Astrocyte (in vitro differentiated cells and primary cell): Measurements from ENCODE around the gene EVI5L. TPM values are rescaled to one million over a fixed set of nuclear protein-coding genes. Genes with fewer than 3 reads are reported as not detected.

Source experiments
- DNase-seq: peaks from one replicate; pipeline ENCODE4 v3.0.0-alpha.2; 2010; ENCODE audit warnings: low read depth
- FAIRE-seq: peaks from 2 replicates; lab custom pipeline; 2011; peaks lifted over from hg19 to GRCh38; lab: Jason Lieb, UNC
- H2AFZ ChIP-seq: 2 replicates; pipeline ENCODE4 v1.6.0; 2012; ENCODE audit warnings: low read depth, low read length, inconsistent platforms
- H3K27ac ChIP-seq: 2 replicates; pipeline ENCODE4 v1.5.1; 2011; ENCODE audit warnings: low read depth, low read length, inconsistent platforms
- H3K27me3 ChIP-seq: 2 replicates; pipeline ENCODE4 v1.6.0; 2011; ENCODE audit warnings: low read length, inconsistent platforms; ENCODE audit not compliant: insufficient read depth
- H3K36me3 ChIP-seq: 2 replicates; pipeline ENCODE4 v1.5.1; 2011; ENCODE audit warnings: low read length, inconsistent platforms; ENCODE audit not compliant: insufficient read depth
- H3K4me1 ChIP-seq: 2 replicates; pipeline ENCODE4 v1.5.1; 2011; ENCODE audit warnings: low read length, inconsistent platforms; ENCODE audit not compliant: insufficient read depth
- H3K4me2 ChIP-seq: 2 replicates; pipeline ENCODE4 v1.6.0; 2012; ENCODE audit warnings: low read length, inconsistent platforms
- H3K4me3 ChIP-seq: 2 replicates; pipeline ENCODE4 v1.5.1; 2011; ENCODE audit warnings: low read depth, mild to moderate bottlenecking, low read length, inconsistent platforms; ENCODE audit not compliant: insufficient read depth
- H3K79me2 ChIP-seq: 2 replicates; pipeline ENCODE4 v1.6.0; 2012; ENCODE audit warnings: mild to moderate bottlenecking, low read length, inconsistent platforms; ENCODE audit not compliant: insufficient read depth
- H3K9ac ChIP-seq: 2 replicates; pipeline ENCODE4 v1.6.0; 2012; ENCODE audit warnings: mild to moderate bottlenecking, low read length, inconsistent platforms
- H3K9me3 ChIP-seq: 2 replicates; pipeline ENCODE4 v1.5.1; 2012; ENCODE audit warnings: low read depth, mild to moderate bottlenecking, low read length, inconsistent platforms; ENCODE audit not compliant: insufficient read depth
- H4K20me1 ChIP-seq: 2 replicates; pipeline ENCODE4 v1.6.0; 2012; ENCODE audit warnings: low read length, inconsistent platforms; ENCODE audit not compliant: insufficient read depth
- H3K27ac Mint-ChIP-seq: one replicate; pipeline ENCODE4 v1.8.0; 2021; ENCODE audit warnings: mild to moderate bottlenecking, mixed read lengths; ENCODE audit not compliant: unreplicated experiment
- H3K27me3 Mint-ChIP-seq: one replicate; pipeline ENCODE4 v1.8.0; 2021; ENCODE audit warnings: low read depth, mixed read lengths; ENCODE audit not compliant: unreplicated experiment
- H3K36me3 Mint-ChIP-seq: one replicate; pipeline ENCODE4 v1.8.0; 2021; ENCODE audit warnings: low read depth, mixed read lengths; ENCODE audit not compliant: unreplicated experiment
- H3K4me1 Mint-ChIP-seq: one replicate; pipeline ENCODE4 v1.8.0; 2021; ENCODE audit warnings: low read depth, mixed read lengths; ENCODE audit not compliant: unreplicated experiment
- H3K4me3 Mint-ChIP-seq: one replicate; pipeline ENCODE4 v1.8.0; 2021; ENCODE audit warnings: mild to moderate bottlenecking, moderate library complexity, mixed read lengths; ENCODE audit not compliant: unreplicated experiment
- H3K9me3 Mint-ChIP-seq: one replicate; pipeline ENCODE4 v1.8.0; 2021; ENCODE audit warnings: mild to moderate bottlenecking, mixed read lengths; ENCODE audit not compliant: unreplicated experiment
- EZH2 ChIP-seq: IDR thresholded peaks from 2 replicates; pipeline ENCODE4 v1.6.1; 2012; ENCODE audit warnings: mild to moderate bottlenecking, low read length, inconsistent platforms; ENCODE audit not compliant: insufficient read depth
- total RNA-seq: library from RNA; stranded (reverse); gene quantifications from 2 replicates; pipeline ENCODE4 v1.2.1, GENCODE V29; 2021
- TF ChIP-seq, protein P1 (sequence below): IDR thresholded peaks from 2 replicates; pipeline ENCODE4 v1.5.1; 2011; ENCODE audit warnings: low read depth, mild to moderate bottlenecking, inconsistent platforms, low read length, moderate library complexity; ENCODE audit not compliant: insufficient read depth

The EVI5L gene
- total RNA-seq, 1 donor from 2014 or later: 22.1 TPM

DNA sequence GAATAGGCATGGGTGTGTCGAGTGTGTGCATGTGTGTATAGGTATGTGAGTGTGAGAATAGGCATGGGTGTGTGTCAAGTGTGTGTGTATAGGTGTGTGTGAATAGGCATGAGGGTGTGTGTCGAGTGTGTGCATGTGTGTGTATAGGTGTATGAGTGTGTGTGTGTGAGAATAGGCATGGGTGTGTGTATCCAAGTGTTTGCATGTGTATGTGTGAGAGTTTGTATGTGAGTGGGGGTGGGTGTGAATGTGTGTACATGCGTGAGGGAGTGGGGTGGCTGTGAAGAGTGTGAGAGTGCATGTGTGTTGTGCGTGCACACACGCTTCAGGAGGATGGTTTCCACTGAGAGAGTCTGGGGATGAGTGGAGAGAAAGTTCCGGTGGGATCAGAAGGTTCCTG lies 13.5 kb downstream of the EVI5L start:
- DNase-seq (no peak), FAIRE-seq (no peak)
- no peak overlapping the region for H3K4me3 Mint-ChIP-seq
- peaks cover 4% of the 10 kb centered on the region for H3K36me3 Mint-ChIP-seq
- H3K27me3 Mint-ChIP-seq: no peaks in the 10 kb centered on the region
- no peak overlapping the region for H3K9ac ChIP-seq
- TF ChIP-seq EZH2: no peak
- TF ChIP-seq, protein P1, sequence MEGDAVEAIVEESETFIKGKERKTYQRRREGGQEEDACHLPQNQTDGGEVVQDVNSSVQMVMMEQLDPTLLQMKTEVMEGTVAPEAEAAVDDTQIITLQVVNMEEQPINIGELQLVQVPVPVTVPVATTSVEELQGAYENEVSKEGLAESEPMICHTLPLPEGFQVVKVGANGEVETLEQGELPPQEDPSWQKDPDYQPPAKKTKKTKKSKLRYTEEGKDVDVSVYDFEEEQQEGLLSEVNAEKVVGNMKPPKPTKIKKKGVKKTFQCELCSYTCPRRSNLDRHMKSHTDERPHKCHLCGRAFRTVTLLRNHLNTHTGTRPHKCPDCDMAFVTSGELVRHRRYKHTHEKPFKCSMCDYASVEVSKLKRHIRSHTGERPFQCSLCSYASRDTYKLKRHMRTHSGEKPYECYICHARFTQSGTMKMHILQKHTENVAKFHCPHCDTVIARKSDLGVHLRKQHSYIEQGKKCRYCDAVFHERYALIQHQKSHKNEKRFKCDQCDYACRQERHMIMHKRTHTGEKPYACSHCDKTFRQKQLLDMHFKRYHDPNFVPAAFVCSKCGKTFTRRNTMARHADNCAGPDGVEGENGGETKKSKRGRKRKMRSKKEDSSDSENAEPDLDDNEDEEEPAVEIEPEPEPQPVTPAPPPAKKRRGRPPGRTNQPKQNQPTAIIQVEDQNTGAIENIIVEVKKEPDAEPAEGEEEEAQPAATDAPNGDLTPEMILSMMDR: no peak
- no peaks in the 10 kb centered on the region for H3K9me3 Mint-ChIP-seq
- H3K36me3 ChIP-seq: no peaks in the 10 kb centered on the region
- no peaks in the 10 kb centered on the region for H3K9me3 ChIP-seq
- H2AFZ ChIP-seq: no peak overlapping the region
- no peak overlapping the region for H3K27ac ChIP-seq
- H3K27me3 ChIP-seq: no peaks in the 10 kb centered on the region
- H3K79me2 ChIP-seq: peaks cover 9% of the 10 kb centered on the region
- no peak overlapping the region for H3K27ac Mint-ChIP-seq
- H3K4me1 ChIP-seq: no peaks in the 10 kb centered on the region
- H4K20me1 ChIP-seq: peaks cover 40% of the 10 kb centered on the region
- H3K4me2 ChIP-seq: no peak overlapping the region
- no peak overlapping the region for H3K4me3 ChIP-seq
- H3K4me1 Mint-ChIP-seq: no peaks in the 10 kb centered on the region

DNA sequence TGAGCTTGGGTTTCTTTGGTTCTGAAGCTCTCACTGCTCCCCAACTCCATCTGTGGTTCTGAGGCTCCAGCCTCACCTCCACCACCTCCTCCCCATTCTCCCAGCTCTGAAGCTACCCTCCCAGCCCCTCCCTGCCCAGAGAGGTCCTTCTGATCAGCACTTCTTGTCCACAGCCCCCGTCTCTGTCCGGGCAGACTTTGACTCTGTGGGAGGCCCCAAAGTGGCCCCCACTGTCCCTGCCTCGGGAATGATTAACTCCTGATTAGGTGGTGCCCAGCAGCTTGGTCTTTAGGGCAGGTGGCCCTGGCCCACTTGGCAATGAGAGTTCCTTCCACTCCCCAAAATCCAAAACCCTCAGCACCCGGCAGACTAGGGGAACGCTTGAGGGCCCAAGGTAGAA lies 14.4 kb downstream of the EVI5L start:
- H3K79me2 ChIP-seq: peaks cover 9% of the 10 kb centered on the region
- Mint-ChIP-seq H3K9me3 (no peaks in the 10 kb centered on the region), H3K27ac (no peak overlapping the region), H3K27me3 (no peaks in the 10 kb centered on the region), H3K4me1 (no peaks in the 10 kb centered on the region), H3K4me3 (no peak overlapping the region), H3K36me3 (peaks cover 4% of the 10 kb centered on the region)
- H3K4me2 ChIP-seq: no peak overlapping the region
- H3K9me3 ChIP-seq: no peaks in the 10 kb centered on the region
- H2AFZ ChIP-seq: no peak overlapping the region
- H3K4me3 ChIP-seq: no peak overlapping the region
- peaks cover 40% of the 10 kb centered on the region for H4K20me1 ChIP-seq
- no peaks in the 10 kb centered on the region for H3K4me1 ChIP-seq
- no peaks in the 10 kb centered on the region for H3K36me3 ChIP-seq
- no peaks in the 10 kb centered on the region for H3K27me3 ChIP-seq
- no peak for DNase-seq
- H3K9ac ChIP-seq: no peak overlapping the region
- no peak for FAIRE-seq
- TF ChIP-seq, protein P1: no peak
- no peak for TF ChIP-seq EZH2
- no peak overlapping the region for H3K27ac ChIP-seq

DNA sequence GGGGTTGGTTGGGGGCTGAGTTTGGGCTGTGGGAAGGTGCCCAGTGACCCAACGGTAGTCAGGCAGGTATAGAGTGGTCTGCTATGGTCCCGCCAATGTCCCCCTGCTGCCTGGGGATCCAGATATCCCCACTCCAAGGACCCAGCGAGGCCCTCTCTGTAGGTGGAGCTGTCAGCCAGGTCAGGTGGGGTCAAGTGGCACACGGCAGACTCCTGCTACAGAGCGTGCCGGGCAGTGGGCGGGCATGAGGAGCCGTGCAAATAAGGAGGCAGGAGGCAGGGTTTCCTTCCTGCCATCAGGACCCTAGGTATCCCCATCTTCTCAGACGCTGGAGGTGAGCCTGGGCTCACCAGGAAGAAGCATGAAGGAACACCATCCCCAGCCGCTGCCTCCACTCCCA lies 14.9 kb downstream of the EVI5L start:
- H2AFZ ChIP-seq: no peak overlapping the region
- DNase-seq (no peak), FAIRE-seq (no peak)
- H4K20me1 ChIP-seq: peaks cover 40% of the 10 kb centered on the region
- peaks cover 9% of the 10 kb centered on the region for H3K79me2 ChIP-seq
- no peaks in the 10 kb centered on the region for H3K27me3 ChIP-seq
- H3K4me3 ChIP-seq: no peak overlapping the region
- H3K36me3 ChIP-seq: no peaks in the 10 kb centered on the region
- peaks cover 2% of the 10 kb centered on the region for H3K36me3 Mint-ChIP-seq
- no peak overlapping the region for H3K9ac ChIP-seq
- H3K4me1 ChIP-seq: no peaks in the 10 kb centered on the region
- no peak overlapping the region for H3K27ac Mint-ChIP-seq
- no peak overlapping the region for H3K4me3 Mint-ChIP-seq
- no peak for TF ChIP-seq EZH2
- TF ChIP-seq, protein P1: no peak
- no peaks in the 10 kb centered on the region for H3K27me3 Mint-ChIP-seq
- H3K4me2 ChIP-seq: no peak overlapping the region
- H3K9me3 ChIP-seq: no peaks in the 10 kb centered on the region
- no peak overlapping the region for H3K27ac ChIP-seq
- no peaks in the 10 kb centered on the region for H3K9me3 Mint-ChIP-seq
- no peaks in the 10 kb centered on the region for H3K4me1 Mint-ChIP-seq
